ENCODE results near the gene ATF7IP. TPM values are rescaled to one million over a fixed set of nuclear protein-coding genes. Genes with fewer than 3 reads are reported as not detected.
A peak's percentile ranks its signal among the peaks of the same experiment; 100 is the strongest.

ATF7IP gene
- total RNA-seq, 1 donor = 48.1 TPM

DNA sequence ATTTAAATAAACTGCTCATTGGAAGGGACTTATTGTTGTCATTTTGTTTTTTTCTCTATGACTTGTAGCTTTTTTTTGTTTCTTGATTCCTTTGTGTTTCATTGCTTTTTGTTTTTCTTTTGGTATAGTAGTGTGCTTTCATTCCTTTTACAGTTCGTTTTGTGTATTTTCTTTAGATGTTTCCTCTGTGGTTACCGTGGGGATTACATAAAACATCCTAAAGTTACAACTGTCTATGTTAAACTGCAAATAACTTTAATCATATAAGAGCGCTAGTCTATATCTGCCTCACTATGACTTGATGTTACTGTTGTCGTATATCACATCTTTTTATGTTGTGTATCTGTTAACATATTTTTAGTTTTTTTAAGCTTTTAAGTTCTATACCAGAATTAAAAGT, 86.9 kb downstream of the ATF7IP start:
- no peak for DNase-seq (ENCODE audit: low read depth)
- H3K4me3 ChIP-seq (ENCODE audit: low read depth, low read length) = no peak overlapping the region
- TF ChIP-seq, protein P1, sequence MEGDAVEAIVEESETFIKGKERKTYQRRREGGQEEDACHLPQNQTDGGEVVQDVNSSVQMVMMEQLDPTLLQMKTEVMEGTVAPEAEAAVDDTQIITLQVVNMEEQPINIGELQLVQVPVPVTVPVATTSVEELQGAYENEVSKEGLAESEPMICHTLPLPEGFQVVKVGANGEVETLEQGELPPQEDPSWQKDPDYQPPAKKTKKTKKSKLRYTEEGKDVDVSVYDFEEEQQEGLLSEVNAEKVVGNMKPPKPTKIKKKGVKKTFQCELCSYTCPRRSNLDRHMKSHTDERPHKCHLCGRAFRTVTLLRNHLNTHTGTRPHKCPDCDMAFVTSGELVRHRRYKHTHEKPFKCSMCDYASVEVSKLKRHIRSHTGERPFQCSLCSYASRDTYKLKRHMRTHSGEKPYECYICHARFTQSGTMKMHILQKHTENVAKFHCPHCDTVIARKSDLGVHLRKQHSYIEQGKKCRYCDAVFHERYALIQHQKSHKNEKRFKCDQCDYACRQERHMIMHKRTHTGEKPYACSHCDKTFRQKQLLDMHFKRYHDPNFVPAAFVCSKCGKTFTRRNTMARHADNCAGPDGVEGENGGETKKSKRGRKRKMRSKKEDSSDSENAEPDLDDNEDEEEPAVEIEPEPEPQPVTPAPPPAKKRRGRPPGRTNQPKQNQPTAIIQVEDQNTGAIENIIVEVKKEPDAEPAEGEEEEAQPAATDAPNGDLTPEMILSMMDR (IDR thresholded peaks at IDR 0.05; ENCODE audit: insufficient read depth, low read length) = no peak

DNA sequence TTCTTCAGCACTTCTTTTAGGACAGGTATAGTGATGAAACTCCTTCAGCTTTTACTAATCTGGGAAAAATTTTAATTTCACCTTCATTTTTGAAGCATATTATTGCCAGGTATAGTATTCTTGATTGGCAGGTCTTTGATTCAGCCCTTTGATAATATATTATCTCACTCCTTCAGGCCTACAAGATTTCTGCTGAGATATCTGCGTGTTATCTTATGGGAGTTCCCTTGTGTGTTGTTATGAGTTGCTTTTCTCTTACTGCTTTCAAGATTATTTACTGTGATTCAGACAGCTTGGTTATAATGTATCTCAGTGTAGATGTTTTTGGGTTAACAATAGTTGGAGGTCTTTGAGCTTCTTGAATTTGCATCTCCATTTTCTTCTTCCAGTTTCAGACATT, 87.4 kb downstream of the ATF7IP start:
- TF ChIP-seq, protein P1 (IDR thresholded peaks at IDR 0.05; ENCODE audit: insufficient read depth, low read length) = no peak
- no peak for DNase-seq (ENCODE audit: low read depth)
- H3K4me3 ChIP-seq (ENCODE audit: low read depth, low read length) = no peak overlapping the region

DNA sequence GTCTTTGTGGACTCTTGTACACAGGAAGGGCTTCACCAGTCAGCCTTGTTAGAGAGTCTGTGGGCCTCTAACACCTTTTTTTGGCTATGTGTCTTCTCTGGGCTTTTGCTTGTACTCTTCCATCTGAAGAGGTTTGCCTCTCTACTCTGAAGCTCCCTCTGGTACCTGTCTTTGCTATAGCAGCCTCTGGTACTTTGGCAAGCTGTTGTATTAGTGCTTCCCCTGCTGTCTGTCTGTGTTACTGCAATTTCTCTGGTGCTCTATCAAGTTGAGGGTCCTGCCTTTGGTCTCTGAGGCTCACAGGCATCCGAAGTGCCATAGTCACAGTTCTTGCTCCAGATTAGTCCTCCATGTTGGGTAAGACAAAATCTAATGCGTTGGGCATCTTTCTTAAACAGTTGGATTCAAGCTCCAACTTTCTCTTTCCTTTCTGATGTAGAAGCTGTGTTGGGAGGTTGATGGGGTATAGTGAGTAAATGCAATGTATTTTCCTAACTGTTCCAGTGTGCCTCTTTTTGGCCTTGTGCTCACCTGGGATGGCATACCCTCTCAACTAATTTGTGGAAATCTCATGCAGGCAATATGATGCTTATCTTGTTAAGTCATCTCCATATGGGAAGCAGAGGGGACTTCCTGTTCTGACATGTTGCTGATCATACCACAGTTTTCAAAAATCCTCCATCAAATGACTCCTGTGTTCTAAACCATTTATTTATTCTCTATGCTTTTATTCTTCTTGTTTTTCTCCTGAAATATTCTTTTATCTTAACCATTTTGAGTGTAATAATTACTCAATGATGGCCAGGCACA, 88.8 kb downstream of the ATF7IP start:
- no peak overlapping the region for H3K4me3 ChIP-seq (ENCODE audit: low read depth, low read length)
- TF ChIP-seq, protein P1 (IDR thresholded peaks at IDR 0.05; ENCODE audit: insufficient read depth, low read length) = peak; percentile 35
- peak; percentile 25 for DNase-seq (ENCODE audit: low read depth)

DNA sequence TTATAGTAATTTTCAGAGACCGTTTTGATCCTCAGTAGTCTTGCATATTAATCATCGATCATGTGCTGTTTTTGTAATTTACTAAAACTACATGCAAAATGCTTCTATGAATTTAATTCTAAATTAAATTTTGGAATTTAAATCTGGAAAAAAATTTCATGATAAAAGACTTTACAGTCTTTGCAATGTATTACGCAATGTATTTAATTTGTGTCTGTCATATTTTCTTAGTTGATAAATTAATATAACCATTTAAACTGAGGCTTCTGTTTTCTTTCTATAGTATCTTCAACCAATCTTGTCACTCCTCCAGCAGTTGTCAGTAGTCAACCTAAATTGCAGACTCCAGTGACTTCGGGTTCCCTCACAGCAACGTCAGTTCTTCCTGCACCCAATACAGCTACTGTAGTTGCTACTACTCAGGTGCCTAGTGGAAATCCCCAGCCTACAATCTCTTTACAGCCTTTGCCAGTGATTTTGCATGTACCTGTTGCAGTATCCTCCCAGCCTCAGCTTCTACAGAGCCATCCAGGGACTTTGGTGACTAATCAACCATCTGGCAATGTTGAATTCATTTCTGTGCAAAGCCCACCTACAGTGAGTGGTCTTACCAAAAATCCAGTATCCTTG, 94.8 kb downstream of the ATF7IP start:
- no peak for DNase-seq (ENCODE audit: low read depth)
- TF ChIP-seq, protein P1 (IDR thresholded peaks at IDR 0.05; ENCODE audit: insufficient read depth, low read length) = no peak
- no peak overlapping the region for H3K4me3 ChIP-seq (ENCODE audit: low read depth, low read length)

DNA sequence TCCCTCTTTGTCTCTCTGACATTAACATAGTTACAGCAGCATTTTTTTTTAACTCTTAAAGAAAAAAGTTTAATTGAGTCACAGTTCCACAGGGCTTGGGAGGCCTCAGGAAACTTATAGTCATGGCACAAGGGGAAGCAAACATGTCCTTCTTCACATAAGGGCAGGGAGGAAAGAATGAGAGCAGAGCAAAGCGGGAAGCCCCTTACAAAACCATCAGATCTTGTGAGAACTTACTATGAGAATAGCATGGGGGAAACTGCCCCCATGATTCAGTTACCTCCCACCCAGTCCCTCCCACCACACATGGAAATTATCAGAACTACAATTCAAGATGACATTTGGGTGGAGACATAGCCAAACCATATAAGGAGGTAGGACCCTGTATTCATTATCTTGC, 106.0 kb downstream of the ATF7IP start:
- no peak overlapping the region for H3K4me3 ChIP-seq (ENCODE audit: low read depth, low read length)
- no peak for DNase-seq (ENCODE audit: low read depth)
- TF ChIP-seq, protein P1 (IDR thresholded peaks at IDR 0.05; ENCODE audit: insufficient read depth, low read length) = no peak

DNA sequence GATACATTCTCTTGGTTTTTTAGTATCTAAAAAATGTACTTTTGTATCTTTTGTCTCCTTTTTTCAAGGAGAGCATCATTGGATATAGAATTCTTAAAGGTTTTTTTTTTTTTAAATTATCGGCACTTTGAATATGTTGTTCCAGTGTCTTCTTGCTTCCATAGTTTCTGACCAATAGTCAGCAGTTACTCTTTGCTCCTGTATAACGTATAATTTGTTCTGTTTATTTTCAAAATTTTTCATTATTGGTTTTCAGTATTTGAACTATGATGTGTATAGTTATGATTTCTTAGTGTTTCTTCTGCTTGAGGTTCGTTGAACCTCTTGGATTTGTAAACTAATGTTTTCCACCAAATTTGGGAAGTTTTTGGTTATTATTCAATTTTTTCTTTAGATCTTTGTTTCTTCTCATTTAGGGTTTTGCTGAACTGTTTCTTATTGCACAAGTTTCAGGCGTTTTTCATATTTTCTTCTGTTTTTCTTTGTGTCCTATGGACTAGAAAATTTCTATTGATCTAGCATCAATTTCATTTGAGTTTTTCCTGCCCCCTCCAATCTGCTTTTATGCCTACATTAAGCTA, 108.3 kb downstream of the ATF7IP start:
- TF ChIP-seq, protein P1 (IDR thresholded peaks at IDR 0.05; ENCODE audit: insufficient read depth, low read length) = no peak
- no peak overlapping the region for H3K4me3 ChIP-seq (ENCODE audit: low read depth, low read length)
- DNase-seq (ENCODE audit: low read depth) = peak; percentile 46
